Epidermal melanocyte (primary cell): ENCODE results near the gene LINC00632.
"Not testable (repeated sequence)": the region's sequence is repeated elsewhere in the genome, so short reads cannot be mapped to it uniquely, and the experiment has no call there.

Experiments
- DNase-seq: peaks from one replicate; pipeline ENCODE4 v3.0.0; 2011; ENCODE audit warnings: low spot score; ENCODE audit not compliant: insufficient read length

The LINC00632 gene

GRCh38 chrX:140709421-140709846 is at the start of gene LINC00632:
TSS of gene LINC00632 (plus strand) at chrX:140709759.
- DNase-seq, result no peak

GRCh38 chrX:140661643-140662042 is 47.9 kb upstream of the LINC00632 start:
- DNase-seq, result no peak

- no peak for DNase-seq
Observed at GRCh38 chrX:140664939-140665338, 44.6 kb upstream of the LINC00632 start.

GRCh38 chrX:140672840-140673731 is 36.5 kb upstream of the LINC00632 start:
- DNase-seq, result peak; percentile 19

- DNase-seq, result no peak
Observed at GRCh38 chrX:140687706-140688105, 21.9 kb upstream of the LINC00632 start.

- not testable (repeated sequence) for DNase-seq
Observed at GRCh38 chrX:140691596-140691995, 18.0 kb upstream of the LINC00632 start.

GRCh38 chrX:140697618-140698017 is 11.9 kb upstream of the LINC00632 start:
- no peak for DNase-seq

GRCh38 chrX:140701480-140701879 is 8.1 kb upstream of the LINC00632 start:
- DNase-seq, result no peak

GRCh38 chrX:140710710-140711109 is 1.2 kb downstream of the LINC00632 start:
- no peak for DNase-seq

GRCh38 chrX:140711894-140712293 is 2.3 kb downstream of the LINC00632 start:
- DNase-seq, result no peak

- DNase-seq, result peak; percentile 23
Observed at GRCh38 chrX:140712413-140713173, 3.0 kb downstream of the LINC00632 start.

GRCh38 chrX:140713174-140713539 is 3.6 kb downstream of the LINC00632 start:
- no peak for DNase-seq

- DNase-seq, result no peak
Observed at GRCh38 chrX:140715787-140716186, 6.2 kb downstream of the LINC00632 start.

- DNase-seq, result no peak
Observed at GRCh38 chrX:140723121-140723715, 13.7 kb downstream of the LINC00632 start.

- no peak for DNase-seq
Observed at GRCh38 chrX:140724309-140724708, 14.8 kb downstream of the LINC00632 start.

GRCh38 chrX:140724736-140725135 is 15.2 kb downstream of the LINC00632 start:
- DNase-seq, result no peak

- no peak for DNase-seq
Observed at GRCh38 chrX:140725500-140725899, 15.9 kb downstream of the LINC00632 start.

- DNase-seq, result no peak
Observed at GRCh38 chrX:140733766-140734342, 24.3 kb downstream of the LINC00632 start.

GRCh38 chrX:140744085-140744484 is 34.5 kb downstream of the LINC00632 start:
- DNase-seq, result no peak

- no peak for DNase-seq
Observed at GRCh38 chrX:140756941-140757340, 47.4 kb downstream of the LINC00632 start.

GRCh38 chrX:140762061-140762460 is 52.5 kb downstream of the LINC00632 start:
- peak; percentile 31 for DNase-seq
